DMS53 (cell line): ENCODE measurements around the gene FMN1.

ENCODE experiments used
- DNase-seq: peaks from one replicate; lab custom pipeline; 2025; lab: John Stamatoyannopoulos, UW

Gene FMN1

GRCh38 chr15:33198541-33198940 lies 4.0 kb upstream of the FMN1 start:
- no peak for DNase-seq

- no peak for DNase-seq
Measured at GRCh38 chr15:33197636-33198035, 3.1 kb upstream of the FMN1 start.

- DNase-seq: peak; percentile 62
Measured at GRCh38 chr15:33194237-33194636, 277 bp downstream of the FMN1 start.

GRCh38 chr15:33191591-33191990 lies 2.9 kb downstream of the FMN1 start:
- DNase-seq: no peak

DNA sequence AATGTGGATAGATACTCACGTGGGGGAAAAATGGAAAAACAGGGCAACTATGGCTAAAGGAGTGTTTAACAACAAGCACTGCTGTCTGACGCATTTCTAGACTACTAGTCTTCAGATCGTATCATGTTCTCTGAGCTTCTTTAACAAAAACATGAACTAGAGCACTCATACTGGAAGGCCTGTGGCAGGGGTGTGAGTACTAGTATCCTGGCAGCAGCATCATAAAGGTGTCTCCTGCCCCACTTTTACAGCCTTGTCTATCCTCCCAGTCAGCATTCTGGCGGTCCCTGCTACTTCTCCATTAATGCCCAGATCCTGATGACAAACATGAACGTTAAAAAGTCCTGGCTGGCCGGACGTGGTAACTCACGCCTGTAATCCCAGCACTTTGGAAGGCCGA lies 4.0 kb downstream of the FMN1 start:
- no peak for DNase-seq

- DNase-seq: no peak
Measured at GRCh38 chr15:33188641-33189257, 5.8 kb downstream of the FMN1 start.

DNA sequence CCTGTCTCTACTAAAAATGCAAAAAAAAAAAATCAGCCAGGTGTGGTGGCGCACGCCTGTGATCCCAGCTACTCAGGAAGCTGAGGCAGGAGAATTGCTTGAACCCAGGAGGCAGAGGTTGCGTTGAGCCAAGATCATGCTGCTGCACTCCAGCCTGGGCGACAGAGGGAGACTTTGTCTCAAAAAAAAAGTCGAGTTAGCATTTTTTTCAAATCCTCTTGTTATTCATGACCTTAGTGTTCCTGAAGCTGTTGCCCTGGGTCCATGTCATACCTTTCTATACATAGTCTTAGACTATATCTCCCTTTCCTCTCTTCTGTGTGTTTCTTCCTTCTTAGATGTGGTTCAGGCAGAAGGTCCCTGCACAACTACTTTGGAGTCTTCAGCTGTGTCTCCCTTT lies 6.4 kb downstream of the FMN1 start:
- DNase-seq: no peak

DNA sequence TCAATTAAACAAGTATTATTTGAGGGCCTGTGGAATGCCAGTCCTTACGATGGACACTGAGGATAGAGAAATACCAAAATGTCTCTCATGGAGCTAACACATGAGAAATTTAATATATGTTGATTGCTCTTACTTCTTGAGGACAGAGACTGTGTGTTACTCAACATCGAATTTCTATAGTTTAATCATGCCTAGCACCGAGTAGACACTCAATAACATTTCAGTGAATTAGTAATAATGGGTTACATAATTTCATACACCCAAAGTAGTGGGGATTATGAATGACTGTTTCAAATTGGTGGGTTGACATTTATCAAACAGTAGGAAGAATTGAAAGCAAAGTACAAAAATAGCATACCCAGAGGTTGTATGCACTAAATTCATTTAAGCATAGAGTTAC lies 11.2 kb downstream of the FMN1 start:
- DNase-seq: no peak

DNA sequence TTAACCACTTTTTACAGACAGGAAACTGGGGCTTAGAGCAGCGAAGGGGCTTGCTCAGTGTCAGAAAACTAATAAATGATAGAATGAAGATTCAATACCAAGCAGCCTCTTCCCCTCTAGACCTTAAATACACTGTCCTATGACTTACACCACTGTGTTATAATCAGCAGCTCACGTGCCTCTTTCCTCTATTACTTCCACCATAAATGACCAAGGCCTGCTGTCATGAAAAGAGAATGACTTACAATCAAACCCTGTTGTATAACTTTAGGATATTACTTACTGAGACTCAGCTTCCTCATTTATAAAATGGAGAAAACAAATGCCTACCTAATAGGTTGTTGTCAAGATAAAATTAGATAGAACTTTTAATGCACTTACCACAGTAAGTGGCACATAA lies 11.6 kb downstream of the FMN1 start:
- DNase-seq: no peak

DNA sequence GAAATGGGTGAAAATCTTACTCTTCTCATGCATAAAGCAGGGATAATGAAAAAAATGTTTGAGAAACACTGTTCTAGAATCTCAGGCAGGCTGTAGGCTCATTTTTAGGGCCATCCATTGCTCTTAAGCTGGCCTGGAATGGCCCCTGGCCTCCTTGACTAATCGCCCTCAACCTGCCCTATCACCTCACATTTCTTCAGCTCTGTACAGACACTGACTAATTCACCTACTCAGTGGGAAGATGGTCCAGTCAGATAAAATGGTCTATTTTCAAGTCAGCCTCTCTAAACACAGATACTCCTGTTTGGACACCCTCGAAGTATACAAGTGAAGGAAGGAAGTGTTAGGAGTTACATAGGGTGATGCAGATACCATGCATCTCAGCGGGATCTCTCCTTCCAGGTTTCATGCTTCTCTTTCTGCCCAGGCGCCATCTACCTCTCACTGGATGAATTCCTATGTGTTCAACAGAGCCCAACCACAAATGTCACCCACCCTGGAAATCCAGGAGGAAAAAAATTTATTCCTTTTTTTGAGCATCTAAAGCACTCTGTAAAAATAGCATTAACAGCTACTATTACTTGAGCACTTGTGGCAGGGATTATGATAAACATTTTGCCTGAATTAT lies 12.1 kb downstream of the FMN1 start:
- no peak for DNase-seq

GRCh38 chr15:33179874-33180273 lies 14.6 kb downstream of the FMN1 start:
- DNase-seq: no peak

DNA sequence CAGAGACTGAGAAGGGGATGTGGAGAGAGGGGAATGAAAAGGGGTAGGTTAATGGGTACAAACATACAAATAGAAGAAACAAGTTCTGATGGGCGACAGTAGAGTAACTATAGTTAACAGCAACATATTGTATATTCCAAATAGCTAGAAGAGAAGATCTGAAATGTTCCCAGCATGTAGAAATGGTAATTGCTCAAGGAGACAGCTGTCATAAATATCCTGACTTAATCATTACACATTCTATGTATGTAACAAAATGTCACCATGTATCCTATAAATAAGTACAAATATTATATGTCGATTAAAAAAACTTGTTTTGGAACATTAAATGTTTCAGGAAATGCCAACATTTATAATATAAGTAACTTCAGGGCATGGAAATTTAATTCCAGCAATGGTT lies 23.3 kb downstream of the FMN1 start:
- DNase-seq: no peak

DNA sequence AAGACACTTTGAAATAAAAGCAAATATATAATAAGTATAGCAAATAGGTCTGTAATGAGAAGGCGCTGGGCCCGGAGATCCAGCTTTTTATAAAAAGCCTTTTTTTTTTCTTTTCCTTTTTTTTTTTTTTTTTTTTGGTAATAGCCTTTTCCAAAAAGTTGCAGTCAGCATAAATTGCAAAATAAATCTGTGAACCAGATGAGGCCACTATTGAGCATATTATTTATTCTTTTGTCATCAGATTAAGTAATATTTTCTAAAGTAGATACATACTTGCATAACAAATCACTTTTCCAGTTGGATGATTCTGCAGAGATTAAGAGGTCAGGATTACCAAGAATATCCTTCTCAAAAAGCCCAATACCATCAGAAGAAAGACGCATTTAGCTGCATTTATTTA lies 24.9 kb downstream of the FMN1 start:
- no peak for DNase-seq

DNA sequence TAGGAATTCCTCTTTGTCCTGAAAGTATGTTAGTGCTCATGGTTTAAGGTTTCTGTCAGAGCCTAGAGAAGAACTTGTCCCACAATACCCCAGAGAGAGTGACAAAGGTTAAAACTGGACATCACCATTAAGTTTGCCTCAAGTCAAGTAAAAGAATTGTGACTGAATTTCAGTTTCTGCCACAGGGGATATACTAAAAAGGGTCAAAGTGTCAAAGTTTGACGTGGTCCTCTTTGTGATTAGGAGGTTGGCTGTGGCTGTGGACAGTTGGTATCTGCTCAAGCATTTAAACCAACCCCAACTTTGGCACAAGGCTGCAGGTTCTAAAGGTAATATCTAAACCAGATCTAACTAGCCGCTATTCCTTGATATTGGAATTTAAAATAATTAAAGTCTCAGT lies 26.1 kb downstream of the FMN1 start:
- DNase-seq: no peak

GRCh38 chr15:33163816-33164215 lies 30.7 kb downstream of the FMN1 start:
- DNase-seq: no peak

- DNase-seq: no peak
Measured at GRCh38 chr15:33161209-33161608, 33.3 kb downstream of the FMN1 start.

DNA sequence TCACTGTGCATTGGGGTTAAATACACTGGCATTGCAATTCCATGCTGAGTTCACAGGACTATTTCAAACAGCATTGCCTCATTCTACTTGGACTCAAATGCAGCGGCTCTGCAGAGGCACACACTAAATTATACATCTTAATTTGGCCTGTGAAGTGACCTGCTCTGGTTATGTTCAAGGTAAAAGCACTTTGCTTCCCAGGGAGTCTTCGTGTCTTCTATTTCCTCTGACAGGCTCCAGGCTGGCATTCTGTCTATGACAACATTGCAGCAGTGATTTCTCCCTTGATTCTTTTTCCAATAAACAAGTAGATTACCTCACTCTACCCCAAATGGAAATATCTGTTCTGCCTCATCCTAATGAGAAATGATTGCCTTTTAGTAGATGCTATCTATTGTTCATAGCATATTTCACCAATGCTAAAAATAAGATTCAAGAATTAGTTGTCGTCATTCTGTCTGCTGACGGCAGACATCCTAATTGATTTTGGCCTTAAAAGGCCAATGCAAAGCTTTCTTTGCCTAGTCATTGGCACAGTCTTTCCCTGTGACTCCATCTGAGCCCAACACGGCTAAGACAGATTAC lies 33.8 kb downstream of the FMN1 start:
- no peak for DNase-seq

DNA sequence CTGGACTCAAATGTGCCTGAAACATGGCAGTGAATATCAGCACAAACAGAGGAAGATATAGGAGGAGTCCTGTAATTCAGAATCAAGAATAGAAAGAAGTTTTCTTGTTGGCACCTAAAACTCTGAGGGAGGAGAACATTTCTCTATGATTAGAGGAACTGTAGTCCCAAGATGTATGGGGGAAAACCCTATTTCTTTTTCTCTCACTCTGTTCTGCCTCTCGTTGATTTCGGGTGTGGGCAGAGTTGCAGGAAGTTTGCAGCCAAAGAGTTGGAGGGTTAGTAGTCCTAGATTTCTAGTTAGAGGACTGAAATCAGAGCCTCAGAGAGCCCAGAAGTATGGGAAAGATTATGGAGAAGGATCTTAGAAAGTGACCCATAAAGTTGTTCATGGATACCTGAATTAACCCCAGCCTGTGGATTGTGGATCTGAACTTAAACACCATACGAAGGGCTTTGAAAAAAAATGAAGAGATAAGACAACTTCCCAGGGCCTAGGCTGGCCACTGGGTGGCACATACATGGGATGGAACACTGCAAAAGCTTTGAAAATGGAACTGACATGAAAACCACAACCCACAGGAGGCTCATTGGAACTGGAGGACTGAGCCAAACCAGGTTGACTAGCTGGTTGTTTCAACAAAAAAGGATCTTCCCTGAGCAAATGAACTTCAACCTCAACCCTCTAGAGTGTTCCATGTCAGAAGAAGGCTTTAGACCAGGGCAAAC lies 34.6 kb downstream of the FMN1 start:
- DNase-seq: peak; percentile 2

- DNase-seq: no peak
Measured at GRCh38 chr15:33158366-33158765, 36.1 kb downstream of the FMN1 start.

- no peak for DNase-seq
Measured at GRCh38 chr15:33157371-33158037, 37.0 kb downstream of the FMN1 start.

GRCh38 chr15:33155691-33156420 lies 38.7 kb downstream of the FMN1 start:
- no peak for DNase-seq
